ENCODE results near the gene RUNX2. TPM values are rescaled to one million over a fixed set of nuclear protein-coding genes. Genes with fewer than 3 reads are reported as not detected.

The RUNX2 gene
- total and polyA plus RNA-seq, 4 donors: 0.09 to 1.5 (median 0.75) TPM

DNA sequence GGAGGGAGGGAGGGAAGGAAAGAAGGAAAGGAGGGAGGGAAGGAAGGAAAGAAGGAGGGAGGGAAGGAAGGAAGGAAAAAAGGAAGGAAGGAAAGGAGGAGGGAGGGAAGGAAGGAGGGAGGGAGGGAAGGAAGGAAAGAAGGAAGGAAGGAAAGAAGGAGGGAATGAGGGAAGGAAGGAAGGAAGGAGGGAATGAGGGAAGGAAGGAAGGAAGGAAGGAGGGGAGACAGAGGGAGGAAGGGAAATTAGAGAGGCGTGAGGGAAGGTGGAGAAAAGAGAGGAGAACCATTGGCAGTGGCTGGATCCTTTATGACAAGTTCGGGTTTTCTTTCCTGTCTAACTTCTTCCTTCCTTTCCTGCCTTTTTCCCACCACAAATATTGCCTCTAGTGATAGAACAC lies 71.9 kb downstream of the RUNX2 start:
- Histone ChIP-seq H3K4me3 (ENCODE audit: low read depth in 1 of 3, low read length in 3 of 3) (no peak overlapping the region), H3K9ac (ENCODE audit: low read depth in 1 of 2, low read length in 2 of 2) (no peak overlapping the region), H3K9me3 (ENCODE audit: control insufficient read depth in 4 of 4, low read length in 3 of 4) (no peaks in the 10 kb centered on the region), H3K36me3 (ENCODE audit: control insufficient read depth in 4 of 4, insufficient read depth in 3 of 4, low read depth in 1 of 4, low read length in 3 of 4) (no peaks in the 10 kb centered on the region), H3K27me3 (ENCODE audit: control insufficient read depth in 4 of 4, insufficient read depth in 4 of 4, low read length in 3 of 4) (peaks cover 0 to 3% (median 0%) of the 10 kb centered on the region in 4 donors), H3K27ac (ENCODE audit: low read depth in 1 of 2, low read length in 2 of 2) (no peak overlapping the region), H3K4me1 (ENCODE audit: control insufficient read depth in 4 of 4, insufficient read depth in 4 of 4, low read length in 3 of 4) (no peaks in the 10 kb centered on the region)
- DNase-seq (ENCODE audit: low spot score): no peak
- WGBS: 88% methylated on average over 2 of the region's 2 CpGs
- TF ChIP-seq RXRA (IDR thresholded peaks at IDR 0.05) (no peak), YY1 (IDR thresholded peaks at IDR 0.05) (no peak), FOXA1 (IDR thresholded peaks at IDR 0.05) (no peak), JUND (IDR thresholded peaks at IDR 0.05) (no peak), NR2F2 (IDR thresholded peaks at IDR 0.05) (no peak), RAD21 (IDR thresholded peaks at IDR 0.05) (no peak), HNF4G (IDR thresholded peaks at IDR 0.05) (no peak), GABPA (IDR thresholded peaks at IDR 0.05 in 1 of 2, conservative IDR thresholded peaks at IDR 0.05 in 1 of 2) (no peak), EGR1 (IDR thresholded peaks at IDR 0.05; ENCODE audit: low read depth in 2 of 2) (no peak)
- TF ChIP-seq, protein P1, sequence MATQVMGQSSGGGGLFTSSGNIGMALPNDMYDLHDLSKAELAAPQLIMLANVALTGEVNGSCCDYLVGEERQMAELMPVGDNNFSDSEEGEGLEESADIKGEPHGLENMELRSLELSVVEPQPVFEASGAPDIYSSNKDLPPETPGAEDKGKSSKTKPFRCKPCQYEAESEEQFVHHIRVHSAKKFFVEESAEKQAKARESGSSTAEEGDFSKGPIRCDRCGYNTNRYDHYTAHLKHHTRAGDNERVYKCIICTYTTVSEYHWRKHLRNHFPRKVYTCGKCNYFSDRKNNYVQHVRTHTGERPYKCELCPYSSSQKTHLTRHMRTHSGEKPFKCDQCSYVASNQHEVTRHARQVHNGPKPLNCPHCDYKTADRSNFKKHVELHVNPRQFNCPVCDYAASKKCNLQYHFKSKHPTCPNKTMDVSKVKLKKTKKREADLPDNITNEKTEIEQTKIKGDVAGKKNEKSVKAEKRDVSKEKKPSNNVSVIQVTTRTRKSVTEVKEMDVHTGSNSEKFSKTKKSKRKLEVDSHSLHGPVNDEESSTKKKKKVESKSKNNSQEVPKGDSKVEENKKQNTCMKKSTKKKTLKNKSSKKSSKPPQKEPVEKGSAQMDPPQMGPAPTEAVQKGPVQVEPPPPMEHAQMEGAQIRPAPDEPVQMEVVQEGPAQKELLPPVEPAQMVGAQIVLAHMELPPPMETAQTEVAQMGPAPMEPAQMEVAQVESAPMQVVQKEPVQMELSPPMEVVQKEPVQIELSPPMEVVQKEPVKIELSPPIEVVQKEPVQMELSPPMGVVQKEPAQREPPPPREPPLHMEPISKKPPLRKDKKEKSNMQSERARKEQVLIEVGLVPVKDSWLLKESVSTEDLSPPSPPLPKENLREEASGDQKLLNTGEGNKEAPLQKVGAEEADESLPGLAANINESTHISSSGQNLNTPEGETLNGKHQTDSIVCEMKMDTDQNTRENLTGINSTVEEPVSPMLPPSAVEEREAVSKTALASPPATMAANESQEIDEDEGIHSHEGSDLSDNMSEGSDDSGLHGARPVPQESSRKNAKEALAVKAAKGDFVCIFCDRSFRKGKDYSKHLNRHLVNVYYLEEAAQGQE (IDR thresholded peaks at IDR 0.05): no peak
- TF ChIP-seq, protein P2, sequence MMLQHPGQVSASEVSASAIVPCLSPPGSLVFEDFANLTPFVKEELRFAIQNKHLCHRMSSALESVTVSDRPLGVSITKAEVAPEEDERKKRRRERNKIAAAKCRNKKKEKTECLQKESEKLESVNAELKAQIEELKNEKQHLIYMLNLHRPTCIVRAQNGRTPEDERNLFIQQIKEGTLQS (IDR thresholded peaks at IDR 0.05): no peak
- TF ChIP-seq, protein P3, sequence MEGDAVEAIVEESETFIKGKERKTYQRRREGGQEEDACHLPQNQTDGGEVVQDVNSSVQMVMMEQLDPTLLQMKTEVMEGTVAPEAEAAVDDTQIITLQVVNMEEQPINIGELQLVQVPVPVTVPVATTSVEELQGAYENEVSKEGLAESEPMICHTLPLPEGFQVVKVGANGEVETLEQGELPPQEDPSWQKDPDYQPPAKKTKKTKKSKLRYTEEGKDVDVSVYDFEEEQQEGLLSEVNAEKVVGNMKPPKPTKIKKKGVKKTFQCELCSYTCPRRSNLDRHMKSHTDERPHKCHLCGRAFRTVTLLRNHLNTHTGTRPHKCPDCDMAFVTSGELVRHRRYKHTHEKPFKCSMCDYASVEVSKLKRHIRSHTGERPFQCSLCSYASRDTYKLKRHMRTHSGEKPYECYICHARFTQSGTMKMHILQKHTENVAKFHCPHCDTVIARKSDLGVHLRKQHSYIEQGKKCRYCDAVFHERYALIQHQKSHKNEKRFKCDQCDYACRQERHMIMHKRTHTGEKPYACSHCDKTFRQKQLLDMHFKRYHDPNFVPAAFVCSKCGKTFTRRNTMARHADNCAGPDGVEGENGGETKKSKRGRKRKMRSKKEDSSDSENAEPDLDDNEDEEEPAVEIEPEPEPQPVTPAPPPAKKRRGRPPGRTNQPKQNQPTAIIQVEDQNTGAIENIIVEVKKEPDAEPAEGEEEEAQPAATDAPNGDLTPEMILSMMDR (IDR thresholded peaks at IDR 0.05; ENCODE audit: low read depth, low read length, missing input control): no peak
- TF ChIP-seq, protein P4, sequence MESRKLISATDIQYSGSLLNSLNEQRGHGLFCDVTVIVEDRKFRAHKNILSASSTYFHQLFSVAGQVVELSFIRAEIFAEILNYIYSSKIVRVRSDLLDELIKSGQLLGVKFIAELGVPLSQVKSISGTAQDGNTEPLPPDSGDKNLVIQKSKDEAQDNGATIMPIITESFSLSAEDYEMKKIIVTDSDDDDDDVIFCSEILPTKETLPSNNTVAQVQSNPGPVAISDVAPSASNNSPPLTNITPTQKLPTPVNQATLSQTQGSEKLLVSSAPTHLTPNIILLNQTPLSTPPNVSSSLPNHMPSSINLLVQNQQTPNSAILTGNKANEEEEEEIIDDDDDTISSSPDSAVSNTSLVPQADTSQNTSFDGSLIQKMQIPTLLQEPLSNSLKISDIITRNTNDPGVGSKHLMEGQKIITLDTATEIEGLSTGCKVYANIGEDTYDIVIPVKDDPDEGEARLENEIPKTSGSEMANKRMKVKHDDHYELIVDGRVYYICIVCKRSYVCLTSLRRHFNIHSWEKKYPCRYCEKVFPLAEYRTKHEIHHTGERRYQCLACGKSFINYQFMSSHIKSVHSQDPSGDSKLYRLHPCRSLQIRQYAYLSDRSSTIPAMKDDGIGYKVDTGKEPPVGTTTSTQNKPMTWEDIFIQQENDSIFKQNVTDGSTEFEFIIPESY (IDR thresholded peaks at IDR 0.05): no peak
- TF ChIP-seq, protein P5, sequence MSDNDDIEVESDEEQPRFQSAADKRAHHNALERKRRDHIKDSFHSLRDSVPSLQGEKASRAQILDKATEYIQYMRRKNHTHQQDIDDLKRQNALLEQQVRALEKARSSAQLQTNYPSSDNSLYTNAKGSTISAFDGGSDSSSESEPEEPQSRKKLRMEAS (IDR thresholded peaks at IDR 0.05): no peak

DNA sequence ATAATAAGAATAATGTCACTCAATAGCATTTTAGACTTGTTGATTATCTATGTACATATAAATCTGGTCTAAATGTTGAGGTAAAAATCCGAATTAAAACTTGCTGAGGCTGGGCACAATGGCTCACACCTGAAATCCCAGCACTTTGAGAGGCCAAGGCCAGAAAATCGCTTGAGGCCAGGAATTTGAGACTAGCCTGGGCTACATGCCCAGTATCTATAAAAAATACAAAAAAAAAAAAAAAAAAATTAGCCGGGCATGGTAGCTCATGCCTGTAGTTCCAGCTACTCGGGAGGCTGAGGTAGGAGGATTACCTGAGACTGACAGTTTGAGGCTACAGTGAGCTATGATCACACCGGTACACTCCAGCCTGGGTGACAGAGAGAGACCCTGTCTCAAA lies 83.8 kb downstream of the RUNX2 start:
- H3K9me3 ChIP-seq (ENCODE audit: control insufficient read depth in 4 of 4, low read length in 3 of 4): no peaks in the 10 kb centered on the region
- no peaks in the 10 kb centered on the region for H3K36me3 ChIP-seq (ENCODE audit: control insufficient read depth in 4 of 4, insufficient read depth in 3 of 4, low read depth in 1 of 4, low read length in 3 of 4)
- TF ChIP-seq TAF1 (conservative IDR thresholded peaks at IDR 0.05) (no peak), YY1 (IDR thresholded peaks at IDR 0.05) (no peak), GABPA (IDR thresholded peaks at IDR 0.05 in 1 of 2, conservative IDR thresholded peaks at IDR 0.05 in 1 of 2) (no peak), FOXA1 (IDR thresholded peaks at IDR 0.05) (no peak), EGR1 (IDR thresholded peaks at IDR 0.05; ENCODE audit: low read depth in 2 of 2) (no peak), HNF4G (IDR thresholded peaks at IDR 0.05) (no peak)
- TF ChIP-seq, protein P2 (IDR thresholded peaks at IDR 0.05): no peak
- no peaks in the 10 kb centered on the region for H3K4me1 ChIP-seq (ENCODE audit: control insufficient read depth in 4 of 4, insufficient read depth in 4 of 4, low read length in 3 of 4)
- H3K9ac ChIP-seq (ENCODE audit: low read depth in 1 of 2, low read length in 2 of 2): no peak overlapping the region
- peaks cover 0 to 5% (median 0%) of the 10 kb centered on the region in 4 donors for H3K27me3 ChIP-seq (ENCODE audit: control insufficient read depth in 4 of 4, insufficient read depth in 4 of 4, low read length in 3 of 4)
- H3K4me3 ChIP-seq (ENCODE audit: low read depth in 1 of 3, low read length in 3 of 3): no peak overlapping the region
- DNase-seq (ENCODE audit: low spot score): no peak
- WGBS: 90% methylated on average over 5 of the region's 5 CpGs
- no peak overlapping the region for H3K27ac ChIP-seq (ENCODE audit: low read depth in 1 of 2, low read length in 2 of 2)

Data from liver (tissue), 9 donors.